RWPE2 (cell line): Measurements from ENCODE around the gene FGF11.

ENCODE experiments used
- ATAC-seq: fragments of 200-7000 bp; cut with Tn5 transposase; 3 replicates; pipeline ENCODE4 v1.9.1; 2021; ENCODE audit warnings: low read depth
- DNase-seq: peaks from one replicate; pipeline ENCODE4 v3.0.0-alpha.2; 2020; ENCODE audit warnings: low spot score
- H3K27ac ChIP-seq: fragments of 450-650 bp; 2 replicates; pipeline ENCODE4 v1.5.1; 2017; ENCODE audit warnings: mild to moderate bottlenecking; ENCODE audit not compliant: poor library complexity, severe bottlenecking
- H3K27me3 ChIP-seq: fragments of 250-450 bp; sonication (Bioruptor Pico); 2 replicates; pipeline ENCODE4 v1.5.1; 2021; ENCODE audit warnings: mild to moderate bottlenecking, moderate library complexity; ENCODE audit not compliant: insufficient read depth, poor library complexity, severe bottlenecking
- H3K36me3 ChIP-seq: fragments of 250-450 bp; sonication (Bioruptor Pico); 2 replicates; pipeline ENCODE4 v1.5.1; 2020; ENCODE audit warnings: low read depth, mild to moderate bottlenecking, moderate library complexity
- H3K4me1 ChIP-seq: fragments of 250-450 bp; sonication (Bioruptor Pico); 2 replicates; pipeline ENCODE4 v1.5.1; 2021; ENCODE audit warnings: mild to moderate bottlenecking, moderate library complexity; ENCODE audit not compliant: insufficient read depth, poor library complexity, severe bottlenecking
- H3K4me3 ChIP-seq: fragments of 250-450 bp; sonication (Bioruptor Pico); 2 replicates; pipeline ENCODE4 v1.5.1; 2021; ENCODE audit warnings: mild to moderate bottlenecking, moderate library complexity; ENCODE audit not compliant: severe bottlenecking
- H3K9me3 ChIP-seq: fragments of 250-450 bp; sonication (Bioruptor Pico); 2 replicates; pipeline ENCODE4 v1.5.1; 2021; ENCODE audit warnings: mild to moderate bottlenecking, moderate library complexity; ENCODE audit not compliant: severe bottlenecking
- CTCF ChIP-seq: fragments of 450-650 bp; IDR thresholded peaks from one replicate; pipeline ENCODE4 v1.5.1; 2017; ENCODE audit warnings: mild to moderate bottlenecking, moderate library complexity; ENCODE audit not compliant: poor library complexity, severe bottlenecking

Gene FGF11

GRCh38 chr17:7464081-7464480 lies 24.8 kb downstream of the FGF11 start:
- Histone ChIP-seq H3K27ac (no peak overlapping the region), H3K9me3 (no peaks in the 10 kb centered on the region), H3K4me3 (no peak overlapping the region), H3K36me3 (peaks cover 28% of the 10 kb centered on the region), H3K4me1 (no peaks in the 10 kb centered on the region), H3K27me3 (no peaks in the 10 kb centered on the region)
- TF ChIP-seq CTCF, result no peak
- DNase-seq, result no peak
- ATAC-seq, result no peak

- no peak for ATAC-seq
Measured at GRCh38 chr17:7465597-7466275, 26.4 kb downstream of the FGF11 start.

GRCh38 chr17:7466318-7466638 lies 27.0 kb downstream of the FGF11 start:
- H3K4me3 ChIP-seq, result no peak overlapping the region
- H3K9me3 ChIP-seq, result no peaks in the 10 kb centered on the region
- no peak overlapping the region for H3K27ac ChIP-seq
- no peak for TF ChIP-seq CTCF
- H3K36me3 ChIP-seq, result peaks cover 32% of the 10 kb centered on the region
- no peaks in the 10 kb centered on the region for H3K27me3 ChIP-seq
- DNase-seq (no peak), ATAC-seq (no peak)
- no peaks in the 10 kb centered on the region for H3K4me1 ChIP-seq

More at GRCh38 chr17:7465597-7466275, 26.4 kb downstream of the FGF11 start:
- no peak for TF ChIP-seq CTCF
- no peaks in the 10 kb centered on the region for H3K27me3 ChIP-seq
- no peaks in the 10 kb centered on the region for H3K9me3 ChIP-seq
- H3K4me3 ChIP-seq, result no peak overlapping the region
- peaks cover 32% of the 10 kb centered on the region for H3K36me3 ChIP-seq
- no peak for DNase-seq
- H3K4me1 ChIP-seq, result no peaks in the 10 kb centered on the region
- H3K27ac ChIP-seq, result no peak overlapping the region

- Histone ChIP-seq H3K27me3 (no peaks in the 10 kb centered on the region), H3K36me3 (peaks cover 32% of the 10 kb centered on the region), H3K27ac (no peak overlapping the region), H3K4me1 (no peaks in the 10 kb centered on the region), H3K9me3 (no peaks in the 10 kb centered on the region), H3K4me3 (no peak overlapping the region)
- TF ChIP-seq CTCF, result no peak
- ATAC-seq, result no peak
- no peak for DNase-seq
Measured at GRCh38 chr17:7466639-7467341, 27.5 kb downstream of the FGF11 start.

- H3K4me3 ChIP-seq, result no peak overlapping the region
- peaks cover 32% of the 10 kb centered on the region for H3K36me3 ChIP-seq
- no peak overlapping the region for H3K27ac ChIP-seq
- H3K9me3 ChIP-seq, result no peaks in the 10 kb centered on the region
- no peak for TF ChIP-seq CTCF
- H3K27me3 ChIP-seq, result no peaks in the 10 kb centered on the region
- no peak for DNase-seq
- no peak for ATAC-seq
- H3K4me1 ChIP-seq, result no peaks in the 10 kb centered on the region
Measured at GRCh38 chr17:7467498-7467897, 28.2 kb downstream of the FGF11 start.
